ENCODE data around the gene SMG1.
A peak's percentile ranks its signal among the peaks of the same experiment; 100 is the strongest.
"Not testable (repeated sequence)": the region's sequence is repeated elsewhere in the genome, so short reads cannot be mapped to it uniquely, and the experiment has no call there.

Gene SMG1

DNA sequence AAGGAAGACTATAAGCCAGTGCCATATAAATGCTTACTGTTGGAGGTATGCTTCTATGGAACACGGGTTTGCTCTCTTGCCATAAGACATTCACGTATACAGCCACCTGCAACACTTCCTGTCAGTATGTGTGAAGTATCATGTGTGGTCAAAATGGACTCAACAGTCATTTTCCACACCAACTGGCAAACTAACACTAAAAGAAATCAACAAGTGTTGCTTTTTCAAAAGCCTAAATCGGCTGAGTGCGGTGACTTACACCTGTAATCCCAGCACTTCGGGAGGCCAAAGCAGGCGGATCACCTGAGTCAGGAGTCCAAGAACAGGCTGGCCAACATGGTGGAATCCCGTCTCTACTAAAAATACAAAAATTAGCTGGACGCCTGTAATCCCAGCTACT lies 3.1 kb downstream of the SMG1 start:
- DNase-seq; H3K27me3 ChIP-seq (replicated peaks); in situ Hi-C loops (cut with HindIII; ENCODE audit: low pct_ligation_motif_present, low sequenced_read_pairs); H3K4me3 ChIP-seq (ENCODE audit: low read depth, low read length); H3K27ac ChIP-seq; H3K36me3 ChIP-seq (replicated peaks): not testable (repeated sequence)

- DNase-seq; H3K4me3 ChIP-seq (ENCODE audit: low read depth, low read length); H3K36me3 ChIP-seq (replicated peaks); H3K27ac ChIP-seq; in situ Hi-C loops (cut with HindIII; ENCODE audit: low pct_ligation_motif_present, low sequenced_read_pairs); H3K27me3 ChIP-seq (replicated peaks): not testable (repeated sequence)
Observed at GRCh38 chr16:18909585-18909984, 16.6 kb downstream of the SMG1 start.

DNA sequence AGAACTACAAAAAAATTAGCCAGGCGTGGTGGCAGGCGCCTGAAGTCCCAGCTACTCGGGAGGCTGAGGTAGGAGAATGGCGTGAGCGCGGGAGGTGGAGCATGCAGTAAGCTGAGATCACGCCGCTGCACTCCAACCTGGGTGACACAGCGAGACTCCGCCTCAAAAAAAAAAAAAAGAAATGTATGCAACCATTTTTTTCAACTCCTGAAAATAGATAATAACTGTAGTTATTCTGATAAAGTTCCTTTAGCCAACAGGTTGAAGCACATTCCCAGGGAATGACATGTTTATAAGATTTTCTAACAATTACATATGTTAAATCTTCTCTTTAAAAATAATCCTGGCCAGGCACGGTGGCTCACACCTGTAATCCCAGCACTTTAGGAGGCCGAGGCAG lies 17.5 kb downstream of the SMG1 start:
- in situ Hi-C loops (cut with HindIII; ENCODE audit: low pct_ligation_motif_present, low sequenced_read_pairs); DNase-seq; H3K4me3 ChIP-seq (ENCODE audit: low read depth, low read length); H3K36me3 ChIP-seq (replicated peaks); H3K27ac ChIP-seq; H3K27me3 ChIP-seq (replicated peaks): not testable (repeated sequence)

DNA sequence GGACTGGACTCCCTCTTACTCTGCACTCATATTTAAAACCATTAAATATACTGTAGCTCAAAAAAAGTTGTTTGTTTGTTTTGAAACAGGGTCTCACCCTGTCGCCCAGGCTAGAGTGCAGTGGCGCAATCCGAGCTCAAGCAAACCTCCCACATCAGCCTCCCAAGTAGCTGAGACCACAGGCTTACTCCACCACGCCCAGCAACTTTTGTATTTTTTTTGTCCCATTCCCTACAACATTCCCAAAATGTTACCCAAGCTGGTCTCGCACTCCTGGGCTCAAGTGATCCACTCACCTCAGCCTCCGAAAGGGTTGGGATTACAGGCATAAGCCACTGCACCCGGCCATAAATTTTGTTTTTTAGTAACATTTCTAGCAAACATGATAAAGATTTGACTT lies 23.4 kb downstream of the SMG1 start:
- DNase-seq; H3K27ac ChIP-seq; H3K36me3 ChIP-seq (replicated peaks); H3K4me3 ChIP-seq (ENCODE audit: low read depth, low read length); in situ Hi-C loops (cut with HindIII; ENCODE audit: low pct_ligation_motif_present, low sequenced_read_pairs); H3K27me3 ChIP-seq (replicated peaks): not testable (repeated sequence)

- H3K27me3 ChIP-seq (replicated peaks); H3K27ac ChIP-seq; DNase-seq; H3K36me3 ChIP-seq (replicated peaks); H3K4me3 ChIP-seq (ENCODE audit: low read depth, low read length); in situ Hi-C loops (cut with HindIII; ENCODE audit: low pct_ligation_motif_present, low sequenced_read_pairs): not testable (repeated sequence)
Observed at GRCh38 chr16:18902044-18902443, 24.2 kb downstream of the SMG1 start.

- H3K4me3 ChIP-seq (ENCODE audit: low read depth, low read length); DNase-seq; in situ Hi-C loops (cut with HindIII; ENCODE audit: low pct_ligation_motif_present, low sequenced_read_pairs); H3K27ac ChIP-seq; H3K27me3 ChIP-seq (replicated peaks); H3K36me3 ChIP-seq (replicated peaks): not testable (repeated sequence)
Observed at GRCh38 chr16:18901194-18901593, 25.0 kb downstream of the SMG1 start.

GRCh38 chr16:18884456-18884855 lies 41.8 kb downstream of the SMG1 start:
- in situ Hi-C loops (cut with HindIII; ENCODE audit: low pct_ligation_motif_present, low sequenced_read_pairs); DNase-seq; H3K27ac ChIP-seq; H3K4me3 ChIP-seq (ENCODE audit: low read depth, low read length); H3K27me3 ChIP-seq (replicated peaks): not testable (repeated sequence)
- peaks cover 13% of the 10 kb centered on the region for H3K36me3 ChIP-seq (replicated peaks)

DNA sequence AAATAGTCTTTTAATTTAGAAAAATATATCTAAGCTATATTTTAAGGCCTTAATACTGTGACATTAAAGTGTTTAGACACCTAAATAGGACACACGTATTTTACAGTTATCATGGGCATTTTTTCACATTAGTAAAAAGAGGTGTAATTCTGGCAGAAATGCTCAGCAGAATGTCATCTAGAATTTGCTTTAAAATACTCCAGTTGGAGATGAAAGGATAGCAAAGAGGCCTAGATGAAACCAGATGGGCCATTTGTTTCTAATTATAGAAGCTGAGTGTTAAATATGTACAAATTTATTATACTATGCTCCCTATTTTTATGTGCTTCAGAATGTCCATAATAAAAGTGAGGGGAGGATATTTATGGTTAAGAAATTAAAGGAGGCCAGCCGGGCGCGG lies 48.5 kb downstream of the SMG1 start:
- H3K36me3 ChIP-seq (replicated peaks), result peaks cover 20% of the 10 kb centered on the region
- H3K27ac ChIP-seq; H3K27me3 ChIP-seq (replicated peaks); H3K4me3 ChIP-seq (ENCODE audit: low read depth, low read length); in situ Hi-C loops (cut with HindIII; ENCODE audit: low pct_ligation_motif_present, low sequenced_read_pairs); DNase-seq: not testable (repeated sequence)

DNA sequence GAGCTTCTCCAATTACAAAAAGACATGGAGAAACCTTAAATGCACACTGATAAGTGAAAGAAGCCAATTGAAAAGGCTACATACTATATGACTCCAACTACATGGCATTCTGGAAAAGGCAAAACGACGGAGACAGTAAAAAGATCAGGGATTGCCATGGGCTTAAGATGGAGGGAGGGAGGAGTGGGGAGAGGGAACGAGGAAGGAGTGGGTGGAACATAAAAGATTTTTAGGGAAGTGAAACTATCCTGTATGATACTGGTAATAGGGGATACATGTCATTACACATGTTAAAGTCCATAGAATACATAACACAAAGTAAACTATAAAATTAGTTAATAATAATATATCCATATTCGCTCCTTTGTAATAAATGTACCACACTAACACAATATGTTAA lies 48.9 kb downstream of the SMG1 start:
- H3K36me3 ChIP-seq (replicated peaks), result peaks cover 18% of the 10 kb centered on the region
- in situ Hi-C loops (cut with HindIII; ENCODE audit: low pct_ligation_motif_present, low sequenced_read_pairs); H3K27ac ChIP-seq; H3K27me3 ChIP-seq (replicated peaks); H3K4me3 ChIP-seq (ENCODE audit: low read depth, low read length); DNase-seq: not testable (repeated sequence)

DNA sequence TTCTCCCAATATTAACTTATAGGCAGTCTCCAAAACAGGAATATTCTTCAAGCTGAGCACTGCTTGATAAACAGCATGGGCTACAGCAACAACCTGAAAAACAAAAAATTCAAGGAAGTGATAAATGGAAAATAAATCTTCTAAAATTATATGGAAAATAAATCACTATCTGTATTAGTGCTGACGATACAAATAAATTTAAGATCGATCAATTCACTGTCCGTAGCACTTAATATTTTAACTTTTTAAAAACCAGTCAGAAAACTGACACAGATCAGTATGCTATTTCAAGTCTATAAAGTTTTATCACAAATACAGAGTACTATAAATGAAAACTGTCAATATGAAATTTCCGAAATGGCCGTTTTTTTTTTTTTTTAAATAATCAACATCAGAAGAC lies 49.9 kb downstream of the SMG1 start:
- peaks cover 15% of the 10 kb centered on the region for H3K36me3 ChIP-seq (replicated peaks)
- H3K27ac ChIP-seq; in situ Hi-C loops (cut with HindIII; ENCODE audit: low pct_ligation_motif_present, low sequenced_read_pairs); H3K27me3 ChIP-seq (replicated peaks); H3K4me3 ChIP-seq (ENCODE audit: low read depth, low read length); DNase-seq: not testable (repeated sequence)

- DNase-seq, result peak; percentile 7
- H3K27ac ChIP-seq; in situ Hi-C loops (cut with HindIII; ENCODE audit: low pct_ligation_motif_present, low sequenced_read_pairs); H3K27me3 ChIP-seq (replicated peaks); H3K4me3 ChIP-seq (ENCODE audit: low read depth, low read length): not testable (repeated sequence)
- peaks cover 13% of the 10 kb centered on the region for H3K36me3 ChIP-seq (replicated peaks)
Observed at GRCh38 chr16:18869043-18869771, 57.0 kb downstream of the SMG1 start.

DNA sequence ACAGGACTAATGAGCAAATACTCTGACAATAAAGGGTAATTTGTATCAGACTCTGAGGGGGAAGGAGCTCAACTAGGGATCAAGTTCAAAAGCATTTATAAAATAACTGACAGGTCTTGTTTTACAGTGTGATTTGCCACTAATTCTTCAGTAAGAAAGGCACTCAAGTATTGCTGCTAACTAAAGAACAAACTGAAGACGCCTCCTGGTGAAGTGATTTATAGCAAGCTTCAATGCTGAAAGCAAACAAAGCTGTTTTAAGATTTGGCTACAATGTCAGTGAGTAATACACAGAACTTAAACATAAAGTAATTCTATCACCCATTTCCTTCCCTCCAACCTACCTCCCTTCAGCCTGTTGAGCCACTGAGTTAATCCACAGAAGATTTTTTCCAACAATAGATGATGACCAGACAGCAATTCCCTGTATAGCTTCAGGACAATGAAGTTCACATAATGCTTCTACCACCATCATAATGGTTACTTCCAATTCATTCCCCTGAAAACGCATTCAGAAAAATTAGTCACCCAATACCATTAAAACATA lies 59.9 kb downstream of the SMG1 start:
- H3K27ac ChIP-seq; H3K27me3 ChIP-seq (replicated peaks); H3K4me3 ChIP-seq (ENCODE audit: low read depth, low read length); in situ Hi-C loops (cut with HindIII; ENCODE audit: low pct_ligation_motif_present, low sequenced_read_pairs): not testable (repeated sequence)
- peaks cover 16% of the 10 kb centered on the region for H3K36me3 ChIP-seq (replicated peaks)
- peak; percentile 20 for DNase-seq

- in situ Hi-C loops (cut with HindIII; ENCODE audit: low pct_ligation_motif_present, low sequenced_read_pairs), result not testable (repeated sequence)
- H3K36me3 ChIP-seq (replicated peaks), result peaks cover 21% of the 10 kb centered on the region
Observed at GRCh38 chr16:18862891-18863290, 63.3 kb downstream of the SMG1 start.

More at GRCh38 chr16:18862891-18863290, 63.3 kb downstream of the SMG1 start:
- H3K27me3 ChIP-seq (replicated peaks); H3K4me3 ChIP-seq (ENCODE audit: low read depth, low read length); DNase-seq; H3K27ac ChIP-seq: not testable (repeated sequence)

Data from brain microvascular endothelial cell (primary cell).